Globus pallidus (tissue), 1 donor: ENCODE results near the gene BCL2L1.
A peak's percentile ranks its signal among the peaks of the same experiment; 100 is the strongest.

ENCODE experiments used
- DNase-seq: peaks from one replicate; pipeline ENCODE4 v3.0.0-alpha.2; 2015; ENCODE audit warnings: low spot score

BCL2L1 gene

GRCh38 chr20:31723319-31724078, 831 bp upstream of the BCL2L1 start:
- peak; percentile 99 for DNase-seq

GRCh38 chr20:31723069-31723318, 326 bp upstream of the BCL2L1 start:
- DNase-seq = no peak

GRCh38 chr20:31721408-31722256, 1.0 kb downstream of the BCL2L1 start:
- no peak for DNase-seq

GRCh38 chr20:31720486-31721407, 1.9 kb downstream of the BCL2L1 start:
- peak; percentile 59 for DNase-seq

- peak; percentile 77 for DNase-seq
Measured at GRCh38 chr20:31719644-31720485, 2.8 kb downstream of the BCL2L1 start.

GRCh38 chr20:31718952-31719643, 3.6 kb downstream of the BCL2L1 start:
- DNase-seq = no peak

GRCh38 chr20:31717478-31718201, 5.0 kb downstream of the BCL2L1 start:
- DNase-seq = no peak

- no peak for DNase-seq
Measured at GRCh38 chr20:31716818-31717477, 5.7 kb downstream of the BCL2L1 start.

- no peak for DNase-seq
Measured at GRCh38 chr20:31716351-31716750, 6.3 kb downstream of the BCL2L1 start.

- DNase-seq = no peak
Measured at GRCh38 chr20:31715766-31716165, 6.9 kb downstream of the BCL2L1 start.

GRCh38 chr20:31713312-31714273, 9.1 kb downstream of the BCL2L1 start:
- no peak for DNase-seq

GRCh38 chr20:31712564-31713311, 9.9 kb downstream of the BCL2L1 start:
- DNase-seq = peak; percentile 94

- peak; percentile 64 for DNase-seq
Measured at GRCh38 chr20:31712112-31712553, 10.5 kb downstream of the BCL2L1 start.

- no peak for DNase-seq
Measured at GRCh38 chr20:31711179-31712111, 11.2 kb downstream of the BCL2L1 start.

GRCh38 chr20:31710423-31711108, 12.1 kb downstream of the BCL2L1 start:
- DNase-seq = no peak

GRCh38 chr20:31709939-31710338, 12.7 kb downstream of the BCL2L1 start:
- no peak for DNase-seq
